H9 (cell line): Measurements from ENCODE around the gene PTEN. TPM values are rescaled to one million over a fixed set of nuclear protein-coding genes. Genes with fewer than 3 reads are reported as not detected.

Experiments
- DNase-seq: peaks from one replicate; pipeline ENCODE4 v3.0.0-alpha.2; 2017
- H2AFZ ChIP-seq: one replicate; pipeline ENCODE4 v1.6.1; 2013; ENCODE audit warnings: mild to moderate bottlenecking, low read length, control low read depth, moderate library complexity
- H2AK5ac ChIP-seq: 2 replicates; pipeline ENCODE4 v1.6.1; 2013; ENCODE audit warnings: low read length, control low read depth, mixed read lengths; ENCODE audit not compliant: insufficient read length
- H2BK120ac ChIP-seq: one replicate; pipeline ENCODE4 v1.6.1; 2013; ENCODE audit warnings: low read depth, mild to moderate bottlenecking, low read length, control low read depth, inconsistent platforms; ENCODE audit not compliant: poor library complexity, severe bottlenecking
- H2BK12ac ChIP-seq: 2 replicates; pipeline ENCODE4 v1.6.1; 2013; ENCODE audit warnings: low read length, control low read depth, mixed read lengths, low read depth; ENCODE audit not compliant: insufficient read length
- H2BK15ac ChIP-seq: 2 replicates; pipeline ENCODE4 v1.6.1; 2013; ENCODE audit warnings: low read depth, low read length, control low read depth
- H2BK20ac ChIP-seq: one replicate; pipeline ENCODE4 v1.6.1; 2013; ENCODE audit warnings: low read depth, mild to moderate bottlenecking, low read length, control low read depth, inconsistent platforms; ENCODE audit not compliant: poor library complexity, severe bottlenecking
- H2BK5ac ChIP-seq: 2 replicates; pipeline ENCODE4 v1.6.1; 2013; ENCODE audit warnings: low read length, control low read depth, mixed read lengths; ENCODE audit not compliant: insufficient read length
- H3K14ac ChIP-seq: 2 replicates; pipeline ENCODE4 v1.6.1; 2013; ENCODE audit warnings: low read length, control low read depth; ENCODE audit not compliant: insufficient read depth
- H3K18ac ChIP-seq: 2 replicates; pipeline ENCODE4 v1.6.1; 2013; ENCODE audit warnings: low read depth, mild to moderate bottlenecking, mixed read lengths, low read length, control low read depth; ENCODE audit not compliant: insufficient read length
- H3K23ac ChIP-seq: 2 replicates; pipeline ENCODE4 v1.6.1; 2013; ENCODE audit warnings: low read length, control low read depth, mixed read lengths, low read depth; ENCODE audit not compliant: insufficient read length
- H3K23me2 ChIP-seq: 2 replicates; pipeline ENCODE4 v1.6.1; 2013; ENCODE audit warnings: low read depth, mild to moderate bottlenecking, mixed read lengths, low read length, control low read depth; ENCODE audit not compliant: insufficient read length, poor library complexity, severe bottlenecking
- H3K27ac ChIP-seq: 2 replicates; pipeline ENCODE4 v1.5.1; 2013; ENCODE audit warnings: low read length, control low read depth, mixed read lengths, low read depth; ENCODE audit not compliant: insufficient read length
- H3K27me3 ChIP-seq: 2 replicates; pipeline ENCODE4 v1.6.1; 2013; ENCODE audit warnings: low read length, control low read depth, inconsistent platforms; ENCODE audit not compliant: insufficient read depth
- H3K4ac ChIP-seq: 2 replicates; pipeline ENCODE4 v1.6.1; 2013; ENCODE audit warnings: low read depth, mild to moderate bottlenecking, control low read depth, inconsistent platforms, low read length, moderate library complexity
- H3K4me1 ChIP-seq: 2 replicates; pipeline ENCODE4 v1.6.1; 2013; ENCODE audit warnings: low read length, control low read depth, inconsistent platforms; ENCODE audit not compliant: insufficient read depth
- H3K4me2 ChIP-seq: 2 replicates; pipeline ENCODE4 v1.6.1; 2013; ENCODE audit warnings: low read length, control low read depth, mixed read lengths; ENCODE audit not compliant: insufficient read length, insufficient read depth
- H3K56ac ChIP-seq: 2 replicates; pipeline ENCODE4 v1.6.1; 2013; ENCODE audit warnings: low read depth, mild to moderate bottlenecking, mixed read lengths, low read length, control low read depth; ENCODE audit not compliant: insufficient read length
- H3K79me1 ChIP-seq: 2 replicates; pipeline ENCODE4 v1.6.1; 2013; ENCODE audit warnings: low read depth, mild to moderate bottlenecking, moderate library complexity, low read length, control low read depth, inconsistent platforms; ENCODE audit not compliant: insufficient read depth, poor library complexity, severe bottlenecking
- H3K79me2 ChIP-seq: 2 replicates; pipeline ENCODE4 v1.6.1; 2013; ENCODE audit warnings: low read length, control low read depth, inconsistent platforms; ENCODE audit not compliant: insufficient read depth
- H3K9ac ChIP-seq: 2 replicates; pipeline ENCODE4 v1.6.1; 2013; ENCODE audit warnings: low read length, control low read depth, mixed read lengths; ENCODE audit not compliant: insufficient read length; ENCODE audit errors: extremely low read depth
- H3K9me3 ChIP-seq: one replicate; pipeline ENCODE4 v1.6.1; 2013; ENCODE audit warnings: low read depth, low read length, inconsistent platforms; ENCODE audit not compliant: control insufficient read depth
- H3T11ph ChIP-seq: one replicate; pipeline ENCODE4 v1.6.1; 2013; ENCODE audit warnings: mild to moderate bottlenecking, low read length, control low read depth, inconsistent platforms
- H4K20me1 ChIP-seq: one replicate; pipeline ENCODE4 v1.6.1; 2013; ENCODE audit not compliant: control insufficient read depth, insufficient read length, insufficient read depth
- H4K5ac ChIP-seq: 2 replicates; pipeline ENCODE4 v1.6.1; 2013; ENCODE audit warnings: low read depth, mild to moderate bottlenecking, mixed read lengths, low read length, control low read depth; ENCODE audit not compliant: insufficient read length
- H4K8ac ChIP-seq: replicated peaks from 2 replicates; pipeline ENCODE4 v1.6.1; 2013; ENCODE audit warnings: low read length, control low read depth, mixed read lengths, low read depth; ENCODE audit not compliant: insufficient read length
- H4K91ac ChIP-seq: 2 replicates; pipeline ENCODE4 v1.6.1; 2013; ENCODE audit warnings: low read depth, mild to moderate bottlenecking, moderate library complexity, mixed read lengths, low read length, control low read depth; ENCODE audit not compliant: insufficient read length
- H3K27ac Mint-ChIP-seq, 3 experiments: 2 replicates in 2 of 3; 3 replicates in 1 of 3; pipeline ENCODE4 v1.8.0; 2020 to 2021; ENCODE audit warnings: mixed read lengths in 3 of 3, mild to moderate bottlenecking in 1 of 3, moderate library complexity in 1 of 3
- H3K27me3 Mint-ChIP-seq: 2 replicates; pipeline ENCODE4 v1.8.0; 2021; ENCODE audit warnings: low read depth, mild to moderate bottlenecking, moderate library complexity, mixed read lengths
- H3K36me3 Mint-ChIP-seq, 3 experiments: 2 replicates in 2 of 3; 3 replicates in 1 of 3; pipeline ENCODE4 v1.8.0; 2020 to 2021; ENCODE audit warnings: low read depth in 3 of 3, mixed read lengths in 3 of 3; ENCODE audit not compliant: insufficient read depth in 1 of 3
- H3K4me1 Mint-ChIP-seq, 2 experiments: 2 replicates each; pipeline ENCODE4 v1.8.0; 2020; ENCODE audit warnings: mixed read lengths in 2 of 2
- H3K4me3 Mint-ChIP-seq, 2 experiments: 2 replicates in 1 of 2; 3 replicates in 1 of 2; pipeline ENCODE4 v1.8.0; 2020 to 2021; ENCODE audit warnings: mild to moderate bottlenecking in 2 of 2, mixed read lengths in 2 of 2, moderate library complexity in 1 of 2
- H3K9me3 Mint-ChIP-seq, 2 experiments: 2 replicates in 1 of 2; 3 replicates in 1 of 2; pipeline ENCODE4 v1.8.0; 2020; ENCODE audit warnings: mild to moderate bottlenecking in 2 of 2, mixed read lengths in 2 of 2, moderate library complexity in 1 of 2
- CTCF ChIP-seq: fragments of 200-600 bp; sonication (generic); conservative IDR thresholded peaks from 3 replicates; pipeline ENCODE4 v1.8.0; 2021; ENCODE audit warnings: antibody characterized with exemption, mild to moderate bottlenecking
- WGBS: extraction: QIAGEN DNeasy Blood & Tissue Kit; methylation state at CpG from one replicate; pipeline ENCODE4 v1.1.7; 2013; ENCODE audit warnings: missing lambda C conversion rate, low lambda C conversion rate, mixed read lengths; ENCODE audit not compliant: insufficient read length; ENCODE audit errors: extremely low coverage; 5-methylcytosine and 5-hydroxymethylcytosine counted together
- total RNA-seq: library from RNA; stranded (reverse); gene quantifications from 2 replicates; pipeline ENCODE4 v1.2.1, GENCODE V29; 2021

The PTEN gene
- total RNA-seq, 1 experiment from 2014 or later: 52.8 TPM

DNA sequence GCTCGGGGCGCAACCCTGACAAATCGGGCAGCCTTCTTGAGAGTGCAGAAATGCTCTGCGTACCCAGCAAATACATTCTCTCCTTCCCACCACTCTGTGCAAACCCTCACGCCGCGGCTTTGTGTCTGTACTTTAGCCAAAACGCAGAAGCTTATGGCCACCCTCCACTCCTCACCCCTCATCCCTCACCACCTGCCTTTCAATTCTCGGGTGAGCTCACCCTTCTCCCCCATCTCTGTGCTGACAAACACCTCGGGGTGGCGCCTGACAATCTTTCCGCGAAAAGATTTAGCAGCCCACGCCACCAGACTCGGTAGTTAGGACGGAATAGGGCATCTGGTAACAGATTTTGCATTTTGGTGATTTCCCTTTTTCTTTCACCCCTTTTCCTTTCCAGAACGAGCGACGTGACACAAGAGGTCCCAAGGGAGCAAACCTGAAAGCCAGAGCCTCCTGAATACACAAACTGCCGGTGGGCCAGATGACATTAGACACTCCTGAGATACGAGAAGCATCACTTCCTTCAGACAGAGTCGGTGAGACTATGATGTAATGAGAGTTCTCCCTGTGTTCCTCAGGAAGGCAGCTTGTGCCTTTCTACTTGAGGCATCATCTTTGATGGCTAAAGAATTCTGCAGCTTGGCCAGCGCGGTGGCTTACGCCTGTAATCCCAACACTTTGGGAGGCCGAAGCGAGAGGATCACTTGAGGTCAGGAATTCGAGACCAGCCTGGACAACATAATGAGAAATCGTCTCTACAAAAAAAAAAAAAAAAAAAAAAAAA lies 44.7 kb upstream of the PTEN start:
- Histone ChIP-seq H2AFZ (peak overlapping the region; percentile 32), H3K4me1 (no peaks in the 10 kb centered on the region), H3K14ac (no peak overlapping the region), H3K4ac (no peak overlapping the region), H3K23ac (no peak overlapping the region), H2BK12ac (no peak overlapping the region), H4K20me1 (no peaks in the 10 kb centered on the region), H3K79me1 (no peaks in the 10 kb centered on the region), H2BK15ac (no peak overlapping the region), H2BK120ac (no peak overlapping the region), H3K27ac (no peak overlapping the region), H3K79me2 (peaks cover 21% of the 10 kb centered on the region; the same call in 1 of the 2 replicates), H3K18ac (no peak overlapping the region), H2BK20ac (no peak overlapping the region), H4K8ac (no peak overlapping the region), H3K9ac (peak overlapping the region; percentile 30), H4K91ac (no peak overlapping the region), H3K27me3 (no peaks in the 10 kb centered on the region), H4K5ac (no peak overlapping the region), H3K56ac (no peak overlapping the region), H2AK5ac (no peak overlapping the region), H3K9me3 (no peaks in the 10 kb centered on the region), H3T11ph (no peak overlapping the region), H3K23me2 (peaks cover 6% of the 10 kb centered on the region), H2BK5ac (no peak overlapping the region), H3K4me2 (peak overlapping the region; percentile 68)
- Mint-ChIP-seq H3K4me1 (peaks cover 19 to 20% of the 10 kb centered on the region in 2 experiments), H3K27me3 (peaks cover 2% of the 10 kb centered on the region; the same call in 1 of the 2 replicates), H3K36me3 (peaks cover 2 to 4% (median 4%) of the 10 kb centered on the region in 3 experiments; a peak in 6 of 7 replicates), H3K9me3 (no peaks in the 10 kb centered on the region), H3K4me3 (peak overlapping the region; percentile 96 to 97), H3K27ac (peak overlapping the region; percentile 25 to 96 (median 57); a peak in 6 of 7 replicates)
- no CpG with 5 or more reads among the region's 29 CpGs for WGBS
- DNase-seq: peak; percentile 38
- no peak for TF ChIP-seq CTCF
